GM12872 (cell line): Measurements from ENCODE around the gene MAD2L2.

Source experiments
- TF ChIP-seq, protein P1 (sequence below): IDR thresholded peaks from 3 replicates; pipeline ENCODE4 v1.5.1; 2011; ENCODE audit warnings: low read depth, mild to moderate bottlenecking, low read length, moderate library complexity; ENCODE audit not compliant: insufficient read depth

Gene MAD2L2

DNA sequence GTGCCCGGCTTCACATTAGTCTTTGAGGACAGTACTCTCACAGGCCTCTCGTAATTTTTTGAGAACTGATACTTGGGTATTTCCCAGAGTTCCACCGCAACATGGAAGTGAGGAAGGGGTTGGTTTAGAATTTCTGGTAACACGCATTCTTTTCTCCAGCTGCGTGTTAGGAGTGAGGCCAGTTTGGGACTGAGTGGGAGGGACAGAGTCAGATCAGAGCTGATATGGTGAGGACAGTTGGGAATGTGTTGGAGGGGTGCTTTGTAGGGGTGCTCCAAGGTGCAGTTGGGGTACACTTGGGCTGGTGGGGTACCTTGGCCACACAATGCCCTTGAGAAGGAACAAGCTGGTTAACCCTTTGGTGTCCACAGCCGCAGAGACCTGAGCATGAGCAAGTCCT, 10.2 kb downstream of the MAD2L2 start:
- TF ChIP-seq, protein P1, sequence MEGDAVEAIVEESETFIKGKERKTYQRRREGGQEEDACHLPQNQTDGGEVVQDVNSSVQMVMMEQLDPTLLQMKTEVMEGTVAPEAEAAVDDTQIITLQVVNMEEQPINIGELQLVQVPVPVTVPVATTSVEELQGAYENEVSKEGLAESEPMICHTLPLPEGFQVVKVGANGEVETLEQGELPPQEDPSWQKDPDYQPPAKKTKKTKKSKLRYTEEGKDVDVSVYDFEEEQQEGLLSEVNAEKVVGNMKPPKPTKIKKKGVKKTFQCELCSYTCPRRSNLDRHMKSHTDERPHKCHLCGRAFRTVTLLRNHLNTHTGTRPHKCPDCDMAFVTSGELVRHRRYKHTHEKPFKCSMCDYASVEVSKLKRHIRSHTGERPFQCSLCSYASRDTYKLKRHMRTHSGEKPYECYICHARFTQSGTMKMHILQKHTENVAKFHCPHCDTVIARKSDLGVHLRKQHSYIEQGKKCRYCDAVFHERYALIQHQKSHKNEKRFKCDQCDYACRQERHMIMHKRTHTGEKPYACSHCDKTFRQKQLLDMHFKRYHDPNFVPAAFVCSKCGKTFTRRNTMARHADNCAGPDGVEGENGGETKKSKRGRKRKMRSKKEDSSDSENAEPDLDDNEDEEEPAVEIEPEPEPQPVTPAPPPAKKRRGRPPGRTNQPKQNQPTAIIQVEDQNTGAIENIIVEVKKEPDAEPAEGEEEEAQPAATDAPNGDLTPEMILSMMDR: no peak

DNA sequence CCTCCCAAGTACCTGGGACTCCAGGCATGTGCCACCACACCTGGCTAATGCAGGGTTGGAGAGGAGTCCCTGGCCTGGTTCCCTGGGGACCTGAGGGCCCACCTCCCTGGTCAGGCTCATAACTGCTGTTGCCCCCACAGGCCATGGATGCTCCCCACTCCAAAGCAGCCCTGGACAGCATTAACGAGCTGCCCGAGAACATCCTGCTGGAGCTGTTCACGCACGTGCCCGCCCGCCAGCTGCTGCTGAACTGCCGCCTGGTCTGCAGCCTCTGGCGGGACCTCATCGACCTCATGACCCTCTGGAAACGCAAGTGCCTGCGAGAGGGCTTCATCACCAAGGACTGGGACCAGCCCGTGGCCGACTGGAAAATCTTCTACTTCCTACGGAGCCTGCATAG, 12.4 kb downstream of the MAD2L2 start:
- TF ChIP-seq, protein P1: no peak

DNA sequence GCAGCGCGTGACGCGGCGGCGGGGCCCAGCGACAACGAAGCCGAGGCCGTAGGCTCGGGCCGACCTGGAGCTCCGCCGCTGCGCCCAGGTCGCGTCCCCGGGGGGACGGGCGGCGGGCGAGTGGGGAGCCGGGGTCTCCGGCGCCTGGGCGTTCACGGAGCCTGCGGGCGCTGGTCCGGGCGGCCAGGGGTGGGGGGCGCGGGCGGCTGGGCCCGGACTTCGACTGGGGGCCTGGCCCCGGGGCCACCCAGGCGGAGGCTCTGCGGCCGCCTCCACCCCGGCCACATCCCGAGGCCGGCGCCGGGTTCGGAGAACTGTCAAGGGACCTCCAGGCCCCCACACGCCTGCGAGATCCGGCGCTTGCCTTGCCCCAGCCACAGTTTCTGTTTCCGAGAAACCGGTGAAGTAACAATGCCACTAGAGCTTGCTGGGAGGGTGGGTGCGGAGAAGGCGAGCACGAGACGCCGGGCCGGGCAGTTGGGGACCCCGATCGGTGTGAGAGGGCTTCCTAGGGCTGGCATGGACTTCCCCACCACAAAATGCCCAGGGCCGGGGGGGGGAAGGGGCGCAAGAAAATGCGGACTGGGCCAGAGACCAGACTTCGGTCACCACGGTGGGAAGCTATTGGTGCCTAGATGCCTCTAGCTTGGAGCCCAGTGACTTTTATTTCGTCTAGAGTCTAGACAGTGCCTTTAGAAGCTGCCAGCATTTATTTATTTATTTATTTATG, 16.4 kb downstream of the MAD2L2 start:
- TF ChIP-seq, protein P1: no peak

DNA sequence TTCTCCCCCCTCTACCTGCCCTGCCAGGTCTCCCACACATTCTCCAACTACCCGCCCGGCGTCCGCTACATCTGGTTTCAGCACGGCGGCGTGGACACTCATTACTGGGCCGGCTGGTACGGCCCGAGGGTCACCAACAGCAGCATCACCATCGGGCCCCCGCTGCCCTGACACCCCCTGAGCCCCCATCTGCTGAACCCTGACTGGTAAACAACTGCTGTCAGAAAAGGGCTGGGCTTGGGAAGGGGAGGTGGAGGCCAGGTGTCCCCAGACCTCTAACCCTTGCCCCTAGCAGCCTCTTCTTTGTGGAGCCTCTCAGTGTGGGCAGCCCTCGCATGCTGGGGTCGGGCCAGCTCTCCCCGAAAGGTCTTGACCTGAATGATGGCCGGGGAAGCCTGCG, 19.8 kb downstream of the MAD2L2 start:
- TF ChIP-seq, protein P1: no peak

DNA sequence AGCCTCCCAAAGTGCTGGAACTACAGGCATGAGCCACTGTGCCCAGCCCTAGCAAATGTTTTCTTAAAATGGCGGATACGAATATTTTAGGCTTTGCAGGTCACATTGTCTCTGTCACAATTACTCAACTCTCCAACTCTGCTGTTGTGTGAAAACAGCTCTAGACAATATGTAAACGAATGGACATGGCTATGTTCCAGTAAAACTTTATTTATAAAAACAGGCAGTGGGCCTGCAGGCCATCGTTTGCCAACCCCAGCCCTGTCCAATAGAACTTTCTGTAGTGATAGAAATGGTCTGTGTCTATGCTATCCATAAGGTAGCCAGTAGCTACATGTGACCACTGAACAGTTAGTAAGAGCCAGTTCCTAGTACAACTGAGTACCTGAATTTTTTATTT, 21.2 kb downstream of the MAD2L2 start:
- TF ChIP-seq, protein P1: no peak

DNA sequence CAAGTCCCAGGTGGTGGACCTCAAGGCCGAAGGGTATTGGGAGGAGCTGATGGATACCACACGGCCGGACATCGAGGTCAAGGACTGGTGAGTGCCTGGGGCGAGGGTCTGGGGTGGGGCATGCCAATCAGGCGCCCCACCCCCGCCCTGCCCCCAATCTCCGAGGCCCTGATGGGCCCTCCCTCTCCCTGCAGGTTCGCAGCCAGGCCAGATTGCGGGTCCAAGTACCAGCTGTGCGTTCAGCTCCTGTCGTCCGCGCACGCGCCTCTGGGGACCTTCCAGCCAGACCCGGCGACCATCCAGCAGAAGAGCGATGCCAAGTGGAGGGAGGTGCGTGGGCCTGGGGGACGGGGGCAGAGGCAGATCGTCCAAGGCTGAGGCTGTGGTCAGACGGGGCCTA, 22.4 kb downstream of the MAD2L2 start:
- TF ChIP-seq, protein P1: no peak

DNA sequence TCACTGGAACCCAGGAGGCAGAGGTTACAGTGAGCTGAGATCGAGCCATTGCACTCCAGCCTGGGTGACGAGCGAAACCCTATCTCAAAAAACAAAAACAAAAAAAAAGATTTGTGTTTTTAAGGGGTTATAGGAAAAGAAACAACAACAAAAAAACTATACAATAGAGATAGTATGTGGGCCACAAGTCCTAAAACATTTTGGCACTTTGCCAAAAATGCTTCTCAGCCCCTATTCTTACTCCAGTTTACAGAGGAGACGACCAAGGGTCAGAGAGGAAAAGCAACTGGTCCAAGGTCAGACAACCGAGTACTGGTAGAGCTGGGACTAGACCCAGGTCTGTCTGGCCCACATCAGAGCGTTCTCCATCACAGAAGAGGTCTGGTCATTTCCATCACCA, 23.3 kb downstream of the MAD2L2 start:
- TF ChIP-seq, protein P1: no peak
